Right lobe of liver (tissue), 6 donors: Measurements from ENCODE around the gene CYP27B1. TPM values are rescaled to one million over a fixed set of nuclear protein-coding genes. Genes with fewer than 3 reads are reported as not detected.

Source experiments
- ATAC-seq, 4 donors: fragments of 200-7000 bp; cut with Tn5 transposase; one replicate each; pipeline ENCODE4 v1.9.1; 2020; ENCODE audit warnings: mild to moderate bottlenecking in 4 of 4, moderate library complexity in 4 of 4
- DNase-seq, 3 donors: peaks; one replicate each; pipeline ENCODE4 v3.0.0-alpha.2; 2020
- H3K27ac ChIP-seq, 3 donors: fragments of 200-600 bp; one replicate each; pipeline ENCODE4 v1.8.0; 2022
- H3K27me3 ChIP-seq, 2 donors: fragments of 200-600 bp; one replicate each; pipeline ENCODE4 v1.8.0; 2022
- H3K36me3 ChIP-seq, 4 donors: fragments of 200-600 bp; sonication (generic) in 1 of 4; one replicate each; pipeline versions ENCODE4 v1.5.1 to v1.8.0; 2017 to 2022; ENCODE audit warnings: control low read depth in 1 of 4
- H3K4me1 ChIP-seq, 4 donors: fragments of 200-600 bp; sonication (generic) in 1 of 4; one replicate each; pipeline versions ENCODE4 v1.5.1 to v1.8.0; 2017 to 2022; ENCODE audit warnings: control low read depth in 1 of 4
- H3K4me3 ChIP-seq, 3 donors: fragments of 200-600 bp; one replicate each; pipeline ENCODE4 v1.8.0; 2022
- H3K9me3 ChIP-seq, 4 donors: fragments of 200-600 bp; sonication (generic) in 1 of 4; one replicate each; pipeline versions ENCODE4 v1.5.1 to v1.8.0; 2017 to 2022; ENCODE audit warnings: control low read depth in 1 of 4
- POLR2A ChIP-seq: fragments of 450-650 bp; IDR thresholded peaks from one replicate; pipeline ENCODE4 v1.6.1; 2017; ENCODE audit warnings: antibody characterized with exemption, mild to moderate bottlenecking
- WGBS: methylation state at CpG from one replicate; pipeline ENCODE4 v1.1.6; 2018; ENCODE audit warnings: low coverage, low lambda C conversion rate; ENCODE audit not compliant: insufficient coverage; ENCODE audit errors: missing lambda C conversion rate; 5-methylcytosine and 5-hydroxymethylcytosine counted together
- intact Hi-C, 2 donors: fragments of 100-400 bp; cut with DNase I; formaldehyde crosslinking; loops; one replicate each; pipeline versions ENCODE4 v1.11.2 to v1.14.1; 2022
- total RNA-seq, 6 experiments: library from RNA; depleted of rRNA in 2 of 6; stranded (reverse); fragments of >200 nt in 2 of 6; fragmentation: NEBNext Ultra II Directional in 3 of 6; extraction: Animal tissue kit (Norgen Biotek cat#: 25700) in 3 of 6; gene quantifications; one replicate each; pipeline versions ENCODE4 v1.1.0 to v1.2.4, GENCODE V29; 2016 to 2023
- TF ChIP-seq, protein P1 (sequence below), 4 donors: fragments of 200-600 bp in 3 of 4; fragments of 450-650 bp in 1 of 4; IDR thresholded peaks; one replicate each; pipeline versions ENCODE4 v1.5.1 to v1.8.0; 2016 to 2022; ENCODE audit warnings: antibody characterized with exemption in 4 of 4, mild to moderate bottlenecking in 2 of 4
- donor health status: DM: no; HTN: yes; CAD: no.
- donor health status: DM: no; HTN: no; CAD: no.
- donor health status: DM: no; HTN: no; CAD: no.
- donor health status: DM: no; HTN: yes; CAD: no.
- donor health status: DM: no; HTN: yes; CAD: no.

CYP27B1 gene
- total RNA-seq, 6 experiments from 2014 or later, result 0.25 to 1.4 (median 0.81) TPM

DNA sequence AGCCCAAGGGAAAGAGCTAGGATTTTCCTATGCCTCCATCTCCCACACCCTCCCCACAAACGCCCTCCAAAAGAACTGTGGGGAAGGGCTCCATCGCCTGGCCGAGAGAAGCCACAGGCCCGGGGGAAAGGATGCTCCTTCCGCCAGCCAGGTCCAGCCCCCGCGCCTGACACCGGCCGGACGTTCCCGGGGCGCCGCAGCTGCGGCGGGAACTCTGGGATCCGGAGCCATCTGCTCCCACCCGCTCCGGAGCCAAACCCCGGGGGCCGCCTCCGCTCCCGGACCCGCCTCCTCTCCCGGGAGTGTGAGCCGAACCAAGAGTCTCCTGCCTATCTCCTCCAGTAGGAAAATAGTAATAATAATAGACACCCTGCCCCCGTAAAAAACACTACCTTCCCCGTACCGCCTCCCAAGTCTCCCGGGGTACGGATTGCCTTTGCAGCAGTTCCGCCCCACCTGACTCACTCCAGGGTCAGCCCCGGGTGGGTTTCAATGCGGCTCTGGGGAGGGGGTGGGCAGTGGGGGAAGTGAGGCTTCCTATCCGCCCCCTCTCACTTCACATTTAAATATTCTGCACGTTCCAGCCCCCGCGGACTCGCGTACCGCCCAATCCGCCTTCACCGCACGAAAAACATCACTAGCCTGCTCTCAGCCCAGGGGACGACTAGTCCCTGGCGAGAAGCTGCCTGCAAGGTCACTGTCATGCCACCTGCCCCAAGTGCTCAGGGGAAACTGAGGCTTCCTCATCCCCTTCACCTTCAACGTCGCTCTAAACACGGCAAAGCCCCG lies 30.7 kb downstream of the CYP27B1 start:
- Histone ChIP-seq H3K4me3 (no peak overlapping the region), H3K9me3 (no peaks in the 10 kb centered on the region), H3K36me3 (no peaks in the 10 kb centered on the region), H3K27ac (no peak overlapping the region), H3K27me3 (peaks cover 0 to 26% of the 10 kb centered on the region in 2 donors), H3K4me1 (peaks cover 0 to 18% (median 6%) of the 10 kb centered on the region in 4 donors)
- no peak for TF ChIP-seq POLR2A
- TF ChIP-seq, protein P1, sequence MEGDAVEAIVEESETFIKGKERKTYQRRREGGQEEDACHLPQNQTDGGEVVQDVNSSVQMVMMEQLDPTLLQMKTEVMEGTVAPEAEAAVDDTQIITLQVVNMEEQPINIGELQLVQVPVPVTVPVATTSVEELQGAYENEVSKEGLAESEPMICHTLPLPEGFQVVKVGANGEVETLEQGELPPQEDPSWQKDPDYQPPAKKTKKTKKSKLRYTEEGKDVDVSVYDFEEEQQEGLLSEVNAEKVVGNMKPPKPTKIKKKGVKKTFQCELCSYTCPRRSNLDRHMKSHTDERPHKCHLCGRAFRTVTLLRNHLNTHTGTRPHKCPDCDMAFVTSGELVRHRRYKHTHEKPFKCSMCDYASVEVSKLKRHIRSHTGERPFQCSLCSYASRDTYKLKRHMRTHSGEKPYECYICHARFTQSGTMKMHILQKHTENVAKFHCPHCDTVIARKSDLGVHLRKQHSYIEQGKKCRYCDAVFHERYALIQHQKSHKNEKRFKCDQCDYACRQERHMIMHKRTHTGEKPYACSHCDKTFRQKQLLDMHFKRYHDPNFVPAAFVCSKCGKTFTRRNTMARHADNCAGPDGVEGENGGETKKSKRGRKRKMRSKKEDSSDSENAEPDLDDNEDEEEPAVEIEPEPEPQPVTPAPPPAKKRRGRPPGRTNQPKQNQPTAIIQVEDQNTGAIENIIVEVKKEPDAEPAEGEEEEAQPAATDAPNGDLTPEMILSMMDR (IDR thresholded peaks at IDR 0.05), result peak in 2 of 4 donors; percentile 11 to 21
- WGBS, result 32% methylated on average over 20 of the region's 49 CpGs
- intact Hi-C loops, result no loop called here
- DNase-seq, result peak in 1 of 3 donors; percentile 53
- peak; percentile 37 to 51 (median 42) for ATAC-seq

DNA sequence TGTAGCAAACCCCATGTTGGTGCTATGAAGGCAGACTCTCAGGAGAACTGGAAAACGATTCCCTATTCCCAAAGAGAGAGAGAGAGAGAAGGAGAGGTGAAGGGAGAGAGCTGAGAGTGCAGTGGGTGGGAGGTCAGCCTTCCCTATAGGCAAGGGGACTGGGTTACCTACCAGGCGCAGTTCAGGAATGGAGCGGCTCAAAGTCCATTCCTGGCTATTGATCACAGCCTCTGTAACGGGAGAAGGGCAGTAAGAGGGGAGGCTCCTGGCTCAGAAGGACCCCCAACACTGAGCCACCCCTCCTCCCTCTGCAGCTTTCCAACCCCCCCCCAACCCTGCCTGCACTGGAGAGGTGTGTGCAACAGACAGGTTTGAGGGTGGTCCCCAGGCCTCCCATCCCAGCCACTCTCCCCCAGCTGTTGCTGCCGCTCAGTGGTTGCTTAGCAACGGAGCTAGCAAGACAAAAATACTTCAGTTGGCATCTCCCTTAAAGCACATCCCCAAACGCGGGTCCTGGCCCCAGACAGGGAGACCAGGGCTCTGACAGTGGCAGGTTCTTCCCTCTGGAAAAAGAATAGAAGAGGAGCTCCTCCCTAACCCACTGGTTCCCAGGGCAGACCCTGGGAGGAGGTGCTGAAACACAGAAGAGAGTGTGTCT lies 31.6 kb downstream of the CYP27B1 start:
- Histone ChIP-seq H3K4me1 (peaks cover 0 to 18% (median 6%) of the 10 kb centered on the region in 4 donors), H3K9me3 (no peaks in the 10 kb centered on the region), H3K36me3 (no peaks in the 10 kb centered on the region), H3K4me3 (no peak overlapping the region), H3K27ac (no peak overlapping the region), H3K27me3 (peaks cover 0 to 26% of the 10 kb centered on the region in 2 donors)
- TF ChIP-seq POLR2A, result no peak
- TF ChIP-seq, protein P1 (IDR thresholded peaks at IDR 0.05), result no peak
- ATAC-seq, result peak; percentile 27 to 75 (median 46)
- 9% methylated on average over 4 of the region's 8 CpGs for WGBS
- no peak for DNase-seq
- intact Hi-C loops, result no loop called here

DNA sequence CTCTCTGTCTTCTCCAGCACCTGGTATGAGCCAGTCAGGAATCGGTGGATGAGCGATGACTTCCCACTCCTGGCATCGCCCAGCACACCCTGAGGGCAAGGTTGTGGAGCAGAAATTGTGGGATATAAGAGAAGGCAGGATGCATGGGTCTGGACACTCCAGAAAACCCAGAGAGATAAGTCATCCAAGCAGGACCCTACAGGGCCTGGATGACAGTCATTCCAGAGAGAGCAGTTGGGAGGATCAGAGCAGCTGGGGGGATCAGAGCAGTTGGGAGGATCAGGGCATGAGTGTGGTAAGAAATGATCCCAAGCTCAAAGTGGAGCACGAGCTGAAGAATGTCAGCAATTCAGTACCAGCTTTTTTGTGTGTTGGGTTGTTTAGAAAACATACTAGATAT lies 32.3 kb downstream of the CYP27B1 start:
- ATAC-seq (no peak), DNase-seq (no peak)
- Histone ChIP-seq H3K27me3 (peaks cover 0 to 26% of the 10 kb centered on the region in 2 donors), H3K36me3 (no peaks in the 10 kb centered on the region), H3K4me1 (peaks cover 0 to 18% (median 6%) of the 10 kb centered on the region in 4 donors), H3K4me3 (no peak overlapping the region), H3K9me3 (no peaks in the 10 kb centered on the region), H3K27ac (no peak overlapping the region)
- intact Hi-C loops, result no loop called here
- 67% methylated on average over 2 of the region's 4 CpGs for WGBS
- TF ChIP-seq POLR2A, result no peak
- TF ChIP-seq, protein P1 (IDR thresholded peaks at IDR 0.05), result no peak

DNA sequence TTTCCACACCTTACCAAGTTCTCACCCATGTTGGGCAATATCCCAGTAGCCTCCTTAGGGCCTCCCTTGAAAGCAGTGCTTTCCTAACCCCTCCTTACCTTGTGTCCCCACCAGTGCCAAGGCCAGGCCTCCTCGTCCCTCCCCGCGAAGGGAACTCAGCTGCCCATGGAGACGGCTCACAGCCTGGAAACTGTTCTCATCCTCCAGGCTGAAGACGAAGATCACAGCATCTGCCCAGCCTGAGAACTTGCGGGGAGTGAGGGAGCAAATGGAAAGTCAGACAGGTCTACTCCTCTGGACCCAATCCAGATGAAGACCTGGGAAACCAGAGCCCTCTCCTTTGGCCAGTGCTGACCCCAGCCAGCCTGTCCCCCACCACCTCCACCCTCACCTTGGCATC lies 33.0 kb downstream of the CYP27B1 start:
- no peak overlapping the region for H3K4me3 ChIP-seq
- no peaks in the 10 kb centered on the region for H3K9me3 ChIP-seq
- ATAC-seq (no peak), DNase-seq (no peak)
- intact Hi-C loops, result no loop called here
- peaks cover 0 to 18% (median 6%) of the 10 kb centered on the region in 4 donors for H3K4me1 ChIP-seq
- H3K27ac ChIP-seq, result no peak overlapping the region
- H3K36me3 ChIP-seq, result no peaks in the 10 kb centered on the region
- WGBS, result 100% methylated on average over 2 of the region's 6 CpGs
- TF ChIP-seq, protein P1 (IDR thresholded peaks at IDR 0.05), result no peak
- no peak for TF ChIP-seq POLR2A
- H3K27me3 ChIP-seq, result peaks cover 0 to 26% of the 10 kb centered on the region in 2 donors
